HepG2 (cell line): Measurements from ENCODE around the gene EPHB4. TPM values are rescaled to one million over a fixed set of nuclear protein-coding genes. Genes with fewer than 3 reads are reported as not detected.
"Not testable (repeated sequence)": the region's sequence is repeated elsewhere in the genome, so short reads cannot be mapped to it uniquely, and the experiment has no call there.

Experiments used
- ATAC-seq: fragments of 200-7000 bp; cut with Tn5 transposase; 3 replicates; pipeline ENCODE4 v1.9.1; 2020; ENCODE audit warnings: mild to moderate bottlenecking, moderate library complexity
- BruUV-seq: library from RNA; stranded (reverse); fragments of 400-500 nt; replicated peaks from 2 replicates; lab custom pipeline; 2021; lab: Mats Ljungman, UMichigan
- CTCF ChIA-PET: fragments of 300-600 bp; formaldehyde crosslinking; extraction: SDS; loops from one replicate; lab custom pipeline; 2021; ENCODE audit warnings: low total read pairs, inconsistent platforms, low intra/inter-chr PET ratio; lab: Yijun Ruan, JAX
- POLR2A ChIA-PET: fragments of 350-600 bp; sonication (Branson Sonifier 250); formaldehyde crosslinking; loops from one replicate; lab custom pipeline; 2020; ENCODE audit warnings: antibody characterized with exemption, inconsistent platforms; lab: Yijun Ruan, JAX
- DNase-seq: peaks from one replicate; pipeline ENCODE4 v3.0.0-alpha.2; 2015; ENCODE audit warnings: low spot score
- FAIRE-seq: peaks from 3 replicates; lab custom pipeline; 2011; peaks lifted over from hg19 to GRCh38; lab: Jason Lieb, UNC
- H2AFZ ChIP-seq: one replicate; pipeline ENCODE4 v1.6.1; 2011; ENCODE audit warnings: low read length, inconsistent platforms
- H3K27ac ChIP-seq: fragments of 300-600 bp; 3 replicates; pipeline ENCODE4 v1.8.0; 2011; ENCODE audit warnings: mixed run types, mild to moderate bottlenecking, mixed read lengths, low read length, inconsistent platforms; ENCODE audit not compliant: insufficient read depth; ENCODE audit errors: extremely low read length
- H3K27me3 ChIP-seq, 2 experiments: fragments of 200-600 bp in 1 of 2; 2 replicates in 1 of 2; 3 replicates in 1 of 2; pipeline versions ENCODE4 v1.6.0 to v1.8.0; 2011; ENCODE audit warnings: low read length in 2 of 2, mild to moderate bottlenecking in 2 of 2, moderate library complexity in 2 of 2, inconsistent platforms in 1 of 2; ENCODE audit not compliant: insufficient read depth in 2 of 2, control insufficient read depth in 1 of 2
- H3K36me3 ChIP-seq, 2 experiments: fragments of 200-600 bp in 1 of 2; replicated peaks in 1 of 2; 2 replicates in 1 of 2; 3 replicates in 1 of 2; pipeline versions ENCODE4 v1.5.1 to v1.8.0; 2011; ENCODE audit warnings: low read length in 2 of 2, inconsistent platforms in 1 of 2; ENCODE audit not compliant: insufficient read depth in 2 of 2, control insufficient read depth in 1 of 2
- H3K4me1 ChIP-seq: 2 replicates; pipeline ENCODE4 v1.5.1; 2012; ENCODE audit warnings: low read length, inconsistent platforms; ENCODE audit not compliant: insufficient read depth
- H3K4me2 ChIP-seq: 2 replicates; pipeline ENCODE4 v1.6.0; 2011; ENCODE audit warnings: low read depth, low read length, inconsistent platforms
- H3K4me3 ChIP-seq, 3 experiments: fragments of 200-600 bp in 1 of 3; sonication (generic), shearing (Covaris generic) in 1 of 3; replicated peaks in 1 of 3; 2 replicates each; pipeline ENCODE4 v1.5.1; 2011 to 2016; ENCODE audit warnings: low read length in 3 of 3, inconsistent platforms in 2 of 3, low read depth in 2 of 3, mild to moderate bottlenecking in 2 of 3, control low read depth in 1 of 3, mixed read lengths in 1 of 3; ENCODE audit not compliant: insufficient read depth in 1 of 3
- H3K79me2 ChIP-seq: one replicate; pipeline ENCODE4 v1.6.1; 2011; ENCODE audit warnings: low read length, inconsistent platforms; ENCODE audit not compliant: insufficient read depth
- H3K9ac ChIP-seq: 2 replicates; pipeline ENCODE4 v1.6.0; 2011; ENCODE audit warnings: mild to moderate bottlenecking, low read depth, low read length, inconsistent platforms; ENCODE audit not compliant: insufficient read depth
- H3K9me3 ChIP-seq: 2 replicates; pipeline ENCODE4 v1.5.1; 2012; ENCODE audit warnings: mild to moderate bottlenecking, low read length
- H4K20me1 ChIP-seq: 2 replicates; pipeline ENCODE4 v1.6.0; 2011; ENCODE audit warnings: inconsistent platforms, mild to moderate bottlenecking, low read length, moderate library complexity; ENCODE audit not compliant: insufficient read depth
- GATAD2A ChIP-seq: IDR thresholded peaks from 2 replicates; pipeline ENCODE4 v1.6.1; 2016
- HNF4G ChIP-seq, 2 experiments: sonication (generic) in 1 of 2; formaldehyde crosslinking in 1 of 2; IDR thresholded peaks; 2 replicates each; pipeline versions ENCODE4 v1.4.0 to v1.6.1; 2011 to 2020; ENCODE audit warnings: borderline replicate concordance in 2 of 2, low read depth in 2 of 2, mild to moderate bottlenecking in 2 of 2, low read length in 1 of 2, missing genetic modification reagents in 1 of 2, moderate library complexity in 1 of 2
- TEAD3 ChIP-seq: optimal IDR thresholded peaks from 2 replicates; pipeline ENCODE3; 2016; ENCODE audit warnings: borderline replicate concordance
- ZBTB7A ChIP-seq: sonication (generic); formaldehyde crosslinking; IDR thresholded peaks from 2 replicates; pipeline ENCODE4 v1.8.0; 2022; ENCODE audit warnings: mild to moderate bottlenecking, missing genetic modification reagents
- ZNF629 ChIP-seq: sonication (generic); formaldehyde crosslinking; conservative IDR thresholded peaks from 2 replicates; pipeline ENCODE4 v1.5.0; 2020; ENCODE audit warnings: missing genetic modification reagents
- WGBS: methylation state at CpG from one replicate; pipeline ENCODE4 v1.1.6; 2017; ENCODE audit warnings: low lambda C conversion rate; 5-methylcytosine and 5-hydroxymethylcytosine counted together
- in situ Hi-C: cut with HindIII; loops from 2 replicates; pipeline ENCODE4 v1.10.0; 2017; ENCODE audit warnings: low pct_unique_long_range_greater_than_20kb; ENCODE audit not compliant: extremely low pct_ligation_motif_present
- intact Hi-C: fragments of 100-400 bp; cut with micrococcal nuclease; formaldehyde crosslinking; loops from one replicate; pipeline ENCODE4 v1.10.0; 2022; ENCODE audit not compliant: unreplicated experiment
- polyA plus RNA-seq, 8 experiments: library from polyadenylated mRNA; depleted of rRNA in 3 of 8; stranded (reverse) in 7 of 8; unstranded in 1 of 8; fragments of >200 nt; fragmentation: Illumina TruSeq in 4 of 8; extraction: Trizol in 4 of 8; gene quantifications; 2 replicates each; pipeline versions ENCODE4 v1.2.1 to v1.2.3, GENCODE V29; 2011 to 2016; ENCODE audit warnings: low read depth in 4 of 8, missing spikeins in 1 of 8, mixed read lengths in 1 of 8; ENCODE audit not compliant: insufficient read depth in 1 of 8
- total RNA-seq, 5 experiments: library from RNA; depleted of rRNA; stranded (reverse); fragments of >200 nt; fragmentation: Illumina TruSeq; extraction: Trizol; gene quantifications; 2 replicates each; pipeline ENCODE4 v1.2.3, GENCODE V29; 2016; ENCODE audit warnings: low read depth in 1 of 5
- TF ChIP-seq, protein P1 (sequence below): sonication (generic); formaldehyde crosslinking; IDR thresholded peaks from 2 replicates; pipeline ENCODE4 v1.4.0; 2020; ENCODE audit warnings: mild to moderate bottlenecking, missing genetic modification reagents
- TF ChIP-seq, protein P2 (sequence below): sonication (generic); formaldehyde crosslinking; IDR thresholded peaks from 2 replicates; pipeline ENCODE4 v1.5.0; 2020; ENCODE audit warnings: mild to moderate bottlenecking, missing genetic modification reagents
- TF ChIP-seq, protein P3 (sequence below): sonication (generic); formaldehyde crosslinking; IDR thresholded peaks from 2 replicates; pipeline ENCODE4 v1.5.1; 2020; ENCODE audit warnings: mild to moderate bottlenecking, missing genetic modification reagents, moderate library complexity
- TF ChIP-seq, protein P4 (sequence below): sonication (generic); formaldehyde crosslinking; conservative IDR thresholded peaks from 2 replicates; pipeline ENCODE4 v1.4.0; 2020; ENCODE audit warnings: mild to moderate bottlenecking, missing genetic modification reagents, moderate library complexity

EPHB4 gene
- total and polyA plus RNA-seq, 2 of the 13 experiments (the other 11 are each of a cell fraction or from before 2014, with no cell fraction given), result 61.4 to 69.6 TPM

DNA sequence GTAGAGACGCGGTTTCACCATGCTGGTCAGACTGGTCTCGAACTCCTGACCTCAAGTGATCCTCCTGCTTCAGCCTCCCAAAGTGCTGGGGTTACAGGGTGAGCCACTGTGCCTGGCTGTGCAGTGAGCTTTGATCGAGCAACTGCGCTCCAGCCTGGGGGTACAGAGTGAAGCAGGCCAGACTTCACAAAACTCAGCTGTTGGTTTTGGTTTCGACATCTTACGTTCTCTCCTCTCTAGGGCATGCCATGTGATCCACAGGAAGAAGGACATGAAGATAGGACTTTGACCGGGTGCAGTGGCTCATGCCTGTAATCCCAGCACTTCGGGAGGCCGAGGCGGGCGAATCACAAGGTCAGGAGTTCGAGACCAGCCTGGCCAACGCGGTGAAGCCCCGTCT is 10.8 kb downstream of the EPHB4 start:
- BruUV-seq; H3K79me2 ChIP-seq; CTCF ChIA-PET; in situ Hi-C loops; H3K27me3 ChIP-seq; H4K20me1 ChIP-seq; H3K9ac ChIP-seq; intact Hi-C loops; H3K4me3 ChIP-seq; FAIRE-seq; H3K4me2 ChIP-seq; H2AFZ ChIP-seq; H3K9me3 ChIP-seq; TF ChIP-seq HNF4G (CRISPR knock-in tag; IDR thresholded peaks at IDR 0.05; ENCODE audit: borderline replicate concordance, low read depth): not testable (repeated sequence)
- Histone ChIP-seq H3K36me3 (peaks cover 26 to 69% of the 10 kb centered on the region in 2 experiments), H3K4me1 (peaks cover 38% of the 10 kb centered on the region), H3K27ac (peak overlapping the region; percentile 40)
- POLR2A ChIA-PET, result interaction anchor here (0.7 to 5.3 kb wide), 7 partner anchors 10 to 199 kb away, joined by 3 to 42 read pairs (median 5); partner anchors contain the start of genes EPHB4 and SLC12A9
- WGBS, result 64% methylated on average over 16 of the region's 16 CpGs
- ATAC-seq (peak; percentile 51), DNase-seq (peak; percentile 73)
- TF ChIP-seq HNF4G (IDR thresholded peaks at IDR 0.05; ENCODE audit: borderline replicate concordance, low read depth, low read length) (peak; percentile 53; the same call in 1 of the 2 replicates), ZNF629 (CRISPR knock-in tag) (peak; percentile 66), GATAD2A (CRISPR knock-in tag) (peak; percentile 56), ZBTB7A (CRISPR knock-in tag) (0 out of 2 replicates have a peak, but pooled peaks have one; percentile 28), TEAD3 (CRISPR knock-in tag) (peak; percentile 38)
- TF ChIP-seq, protein P1, sequence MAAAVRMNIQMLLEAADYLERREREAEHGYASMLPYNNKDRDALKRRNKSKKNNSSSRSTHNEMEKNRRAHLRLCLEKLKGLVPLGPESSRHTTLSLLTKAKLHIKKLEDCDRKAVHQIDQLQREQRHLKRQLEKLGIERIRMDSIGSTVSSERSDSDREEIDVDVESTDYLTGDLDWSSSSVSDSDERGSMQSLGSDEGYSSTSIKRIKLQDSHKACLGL (CRISPR knock-in tag), result 0 out of 2 replicates have a peak, but pooled peaks have one; percentile 33
- TF ChIP-seq, protein P2, sequence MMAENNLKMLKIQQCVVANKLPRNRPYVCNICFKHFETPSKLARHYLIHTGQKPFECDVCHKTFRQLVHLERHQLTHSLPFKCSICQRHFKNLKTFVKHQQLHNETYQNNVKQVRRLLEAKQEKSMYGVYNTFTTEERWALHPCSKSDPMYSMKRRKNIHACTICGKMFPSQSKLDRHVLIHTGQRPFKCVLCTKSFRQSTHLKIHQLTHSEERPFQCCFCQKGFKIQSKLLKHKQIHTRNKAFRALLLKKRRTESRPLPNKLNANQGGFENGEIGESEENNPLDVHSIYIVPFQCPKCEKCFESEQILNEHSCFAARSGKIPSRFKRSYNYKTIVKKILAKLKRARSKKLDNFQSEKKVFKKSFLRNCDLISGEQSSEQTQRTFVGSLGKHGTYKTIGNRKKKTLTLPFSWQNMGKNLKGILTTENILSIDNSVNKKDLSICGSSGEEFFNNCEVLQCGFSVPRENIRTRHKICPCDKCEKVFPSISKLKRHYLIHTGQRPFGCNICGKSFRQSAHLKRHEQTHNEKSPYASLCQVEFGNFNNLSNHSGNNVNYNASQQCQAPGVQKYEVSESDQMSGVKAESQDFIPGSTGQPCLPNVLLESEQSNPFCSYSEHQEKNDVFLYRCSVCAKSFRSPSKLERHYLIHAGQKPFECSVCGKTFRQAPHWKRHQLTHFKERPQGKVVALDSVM (CRISPR knock-in tag), result peak; percentile 96
- TF ChIP-seq, protein P3, sequence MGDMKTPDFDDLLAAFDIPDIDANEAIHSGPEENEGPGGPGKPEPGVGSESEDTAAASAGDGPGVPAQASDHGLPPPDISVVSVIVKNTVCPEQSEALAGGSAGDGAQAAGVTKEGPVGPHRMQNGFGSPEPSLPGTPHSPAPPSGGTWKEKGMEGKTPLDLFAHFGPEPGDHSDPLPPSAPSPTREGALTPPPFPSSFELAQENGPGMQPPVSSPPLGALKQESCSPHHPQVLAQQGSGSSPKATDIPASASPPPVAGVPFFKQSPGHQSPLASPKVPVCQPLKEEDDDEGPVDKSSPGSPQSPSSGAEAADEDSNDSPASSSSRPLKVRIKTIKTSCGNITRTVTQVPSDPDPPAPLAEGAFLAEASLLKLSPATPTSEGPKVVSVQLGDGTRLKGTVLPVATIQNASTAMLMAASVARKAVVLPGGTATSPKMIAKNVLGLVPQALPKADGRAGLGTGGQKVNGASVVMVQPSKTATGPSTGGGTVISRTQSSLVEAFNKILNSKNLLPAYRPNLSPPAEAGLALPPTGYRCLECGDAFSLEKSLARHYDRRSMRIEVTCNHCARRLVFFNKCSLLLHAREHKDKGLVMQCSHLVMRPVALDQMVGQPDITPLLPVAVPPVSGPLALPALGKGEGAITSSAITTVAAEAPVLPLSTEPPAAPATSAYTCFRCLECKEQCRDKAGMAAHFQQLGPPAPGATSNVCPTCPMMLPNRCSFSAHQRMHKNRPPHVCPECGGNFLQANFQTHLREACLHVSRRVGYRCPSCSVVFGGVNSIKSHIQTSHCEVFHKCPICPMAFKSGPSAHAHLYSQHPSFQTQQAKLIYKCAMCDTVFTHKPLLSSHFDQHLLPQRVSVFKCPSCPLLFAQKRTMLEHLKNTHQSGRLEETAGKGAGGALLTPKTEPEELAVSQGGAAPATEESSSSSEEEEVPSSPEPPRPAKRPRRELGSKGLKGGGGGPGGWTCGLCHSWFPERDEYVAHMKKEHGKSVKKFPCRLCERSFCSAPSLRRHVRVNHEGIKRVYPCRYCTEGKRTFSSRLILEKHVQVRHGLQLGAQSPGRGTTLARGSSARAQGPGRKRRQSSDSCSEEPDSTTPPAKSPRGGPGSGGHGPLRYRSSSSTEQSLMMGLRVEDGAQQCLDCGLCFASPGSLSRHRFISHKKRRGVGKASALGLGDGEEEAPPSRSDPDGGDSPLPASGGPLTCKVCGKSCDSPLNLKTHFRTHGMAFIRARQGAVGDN (CRISPR knock-in tag), result peak; percentile 64
- TF ChIP-seq, protein P4, sequence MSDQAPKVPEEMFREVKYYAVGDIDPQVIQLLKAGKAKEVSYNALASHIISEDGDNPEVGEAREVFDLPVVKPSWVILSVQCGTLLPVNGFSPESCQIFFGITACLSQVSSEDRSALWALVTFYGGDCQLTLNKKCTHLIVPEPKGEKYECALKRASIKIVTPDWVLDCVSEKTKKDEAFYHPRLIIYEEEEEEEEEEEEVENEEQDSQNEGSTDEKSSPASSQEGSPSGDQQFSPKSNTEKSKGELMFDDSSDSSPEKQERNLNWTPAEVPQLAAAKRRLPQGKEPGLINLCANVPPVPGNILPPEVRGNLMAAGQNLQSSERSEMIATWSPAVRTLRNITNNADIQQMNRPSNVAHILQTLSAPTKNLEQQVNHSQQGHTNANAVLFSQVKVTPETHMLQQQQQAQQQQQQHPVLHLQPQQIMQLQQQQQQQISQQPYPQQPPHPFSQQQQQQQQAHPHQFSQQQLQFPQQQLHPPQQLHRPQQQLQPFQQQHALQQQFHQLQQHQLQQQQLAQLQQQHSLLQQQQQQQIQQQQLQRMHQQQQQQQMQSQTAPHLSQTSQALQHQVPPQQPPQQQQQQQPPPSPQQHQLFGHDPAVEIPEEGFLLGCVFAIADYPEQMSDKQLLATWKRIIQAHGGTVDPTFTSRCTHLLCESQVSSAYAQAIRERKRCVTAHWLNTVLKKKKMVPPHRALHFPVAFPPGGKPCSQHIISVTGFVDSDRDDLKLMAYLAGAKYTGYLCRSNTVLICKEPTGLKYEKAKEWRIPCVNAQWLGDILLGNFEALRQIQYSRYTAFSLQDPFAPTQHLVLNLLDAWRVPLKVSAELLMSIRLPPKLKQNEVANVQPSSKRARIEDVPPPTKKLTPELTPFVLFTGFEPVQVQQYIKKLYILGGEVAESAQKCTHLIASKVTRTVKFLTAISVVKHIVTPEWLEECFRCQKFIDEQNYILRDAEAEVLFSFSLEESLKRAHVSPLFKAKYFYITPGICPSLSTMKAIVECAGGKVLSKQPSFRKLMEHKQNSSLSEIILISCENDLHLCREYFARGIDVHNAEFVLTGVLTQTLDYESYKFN (CRISPR knock-in tag), result peak; percentile 55; the same call in 1 of the 2 replicates
